Ovary (tissue), 3 donors: Measurements from ENCODE around the gene ASIC4.

Experiments
- CTCF ChIP-seq, 3 donors: fragments of 450-650 bp in 2 of 3; fragments of 200-600 bp in 1 of 3; IDR thresholded peaks; one replicate each; pipeline versions ENCODE4 v1.5.1 to v1.8.0; 2016 to 2022; ENCODE audit warnings: antibody characterized with exemption in 3 of 3, mild to moderate bottlenecking in 1 of 3
- POLR2A ChIP-seq: fragments of 450-650 bp; IDR thresholded peaks from one replicate; pipeline ENCODE4 v1.6.1; 2017; ENCODE audit warnings: antibody characterized with exemption, mild to moderate bottlenecking, moderate library complexity
- donor health status: DM: no; HTN: no; CAD: no.

DNA sequence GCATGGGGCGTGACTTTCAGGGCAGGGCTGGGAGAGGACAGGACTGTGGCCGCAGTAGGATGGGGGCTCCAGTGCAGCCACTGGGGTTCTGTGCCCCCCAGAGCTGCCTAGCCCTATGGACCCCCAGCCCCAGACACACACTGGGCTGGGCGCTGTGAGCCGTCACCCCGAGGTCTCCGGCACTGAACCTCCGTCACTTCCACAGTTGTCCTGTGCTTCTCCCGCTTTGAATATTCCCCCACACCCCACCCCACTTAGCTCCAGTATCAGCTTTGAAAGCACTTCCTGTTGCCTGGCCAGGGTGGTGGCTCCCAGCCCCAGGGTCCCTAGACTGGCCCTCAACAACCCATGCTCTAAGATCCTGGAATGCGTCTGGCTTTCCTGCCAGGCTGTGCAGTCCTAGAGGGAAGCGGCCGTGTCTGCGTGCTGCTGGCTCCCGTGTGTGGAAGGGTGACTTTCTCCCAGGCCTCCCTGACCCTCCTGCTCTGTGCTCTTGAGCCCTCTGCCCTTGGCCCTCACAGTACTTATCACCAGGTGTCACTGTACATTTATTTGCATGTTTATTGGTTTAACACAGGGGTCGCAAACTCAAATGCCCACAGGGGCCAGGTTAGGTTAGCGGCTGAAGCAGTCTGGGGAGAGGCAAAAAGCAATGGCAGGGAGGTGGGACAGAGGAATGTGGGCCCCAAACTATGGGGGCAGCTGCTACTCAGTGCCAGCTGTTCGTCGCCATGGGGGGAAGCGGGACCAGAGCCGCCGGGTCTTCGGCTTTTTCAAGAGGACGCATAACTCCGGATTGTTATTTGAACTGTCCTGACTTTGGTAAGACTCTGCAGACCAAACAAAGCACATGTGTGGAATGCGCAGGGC is 47.1 kb downstream of the ASIC4 start:
- TF ChIP-seq POLR2A = no peak
- TF ChIP-seq CTCF (IDR thresholded peaks at IDR 0.05) = no peak
